Neuronal stem cell (in vitro differentiated cells): ENCODE data around the gene PGBD4.

ENCODE experiments used
- DNase-seq: peaks from one replicate; pipeline ENCODE4 v3.0.0-alpha.2; 2013; ENCODE audit warnings: low spot score
- H2AFZ ChIP-seq: one replicate; pipeline ENCODE4 v1.6.1; 2013; ENCODE audit warnings: mild to moderate bottlenecking, low read length, inconsistent platforms
- H2AK5ac ChIP-seq: 2 replicates; pipeline ENCODE4 v1.6.1; 2013; ENCODE audit warnings: low read depth, mild to moderate bottlenecking, inconsistent platforms, low read length, moderate library complexity, mixed read lengths
- H2BK120ac ChIP-seq: 2 replicates; pipeline ENCODE4 v1.6.1; 2013; ENCODE audit warnings: low read depth, mild to moderate bottlenecking, inconsistent platforms, low read length, moderate library complexity, mixed read lengths
- H2BK12ac ChIP-seq: one replicate; pipeline ENCODE4 v1.6.1; 2013; ENCODE audit warnings: low read length, inconsistent platforms
- H2BK15ac ChIP-seq: 2 replicates; pipeline ENCODE4 v1.6.1; 2013; ENCODE audit warnings: mild to moderate bottlenecking, low read length, inconsistent platforms, mixed read lengths
- H2BK5ac ChIP-seq: one replicate; pipeline ENCODE4 v1.6.1; 2013; ENCODE audit warnings: inconsistent platforms, mild to moderate bottlenecking, low read length, moderate library complexity
- H3K14ac ChIP-seq: one replicate; pipeline ENCODE4 v1.6.1; 2013; ENCODE audit warnings: low read length, inconsistent platforms
- H3K18ac ChIP-seq: 2 replicates; pipeline ENCODE4 v1.6.1; 2013; ENCODE audit warnings: low read length, inconsistent platforms
- H3K23ac ChIP-seq: 2 replicates; pipeline ENCODE4 v1.6.1; 2013; ENCODE audit warnings: low read depth, mild to moderate bottlenecking, mixed read lengths, low read length, inconsistent platforms; ENCODE audit not compliant: poor library complexity
- H3K27ac ChIP-seq: replicated peaks from 3 replicates; pipeline ENCODE4 v1.5.1; 2013; ENCODE audit warnings: low read length, inconsistent platforms
- H3K27me3 ChIP-seq, 3 experiments: 2 replicates each; pipeline ENCODE4 v1.6.1; 2013; ENCODE audit warnings: low read length in 3 of 3, mild to moderate bottlenecking in 2 of 3, inconsistent platforms in 1 of 3, low read depth in 1 of 3, mixed read lengths in 1 of 3, moderate library complexity in 1 of 3; ENCODE audit not compliant: control insufficient read depth in 3 of 3, insufficient read depth in 3 of 3
- H3K36me3 ChIP-seq, 2 donors: replicated peaks in 1 of 2; 2 replicates each; pipeline ENCODE4 v1.6.1; 2013; ENCODE audit warnings: low read length in 2 of 2; ENCODE audit not compliant: control insufficient read depth in 2 of 2, insufficient read depth in 2 of 2
- H3K4ac ChIP-seq: 2 replicates; pipeline ENCODE4 v1.6.1; 2013; ENCODE audit warnings: inconsistent platforms, mild to moderate bottlenecking, low read length, moderate library complexity
- H3K4me1 ChIP-seq, 2 donors: 1 replicate in 1 of 2; 2 replicates in 1 of 2; pipeline ENCODE4 v1.6.1; 2013; ENCODE audit warnings: low read length in 2 of 2, low read depth in 1 of 2; ENCODE audit not compliant: control insufficient read depth in 2 of 2, insufficient read depth in 1 of 2
- H3K4me2 ChIP-seq: one replicate; pipeline ENCODE4 v1.6.1; 2013; ENCODE audit warnings: mild to moderate bottlenecking, low read length, inconsistent platforms; ENCODE audit not compliant: insufficient read depth, poor library complexity, severe bottlenecking
- H3K4me3 ChIP-seq, 2 donors: 2 replicates each; pipeline ENCODE4 v1.5.1; 2013; ENCODE audit warnings: low read length in 2 of 2, mild to moderate bottlenecking in 2 of 2, inconsistent platforms in 1 of 2, moderate library complexity in 1 of 2
- H3K79me1 ChIP-seq: one replicate; pipeline ENCODE4 v1.6.1; 2013; ENCODE audit warnings: low read depth, mild to moderate bottlenecking, inconsistent platforms, low read length, moderate library complexity
- H3K9ac ChIP-seq: one replicate; pipeline ENCODE4 v1.6.1; 2013; ENCODE audit warnings: mild to moderate bottlenecking, low read depth, low read length, inconsistent platforms; ENCODE audit not compliant: poor library complexity
- H3K9me3 ChIP-seq, 2 donors: replicated peaks in 1 of 2; 2 replicates each; pipeline versions ENCODE3 to v1.6.1; 2013; ENCODE audit warnings: low read length in 2 of 2, mild to moderate bottlenecking in 2 of 2, inconsistent platforms in 1 of 2, low read depth in 1 of 2, mixed read lengths in 1 of 2, moderate library complexity in 1 of 2; ENCODE audit not compliant: control insufficient read depth in 2 of 2, insufficient read depth in 1 of 2
- H4K8ac ChIP-seq: one replicate; pipeline ENCODE4 v1.6.1; 2013; ENCODE audit warnings: low read depth, mild to moderate bottlenecking, inconsistent platforms, low read length, moderate library complexity
- H4K91ac ChIP-seq: one replicate; pipeline ENCODE4 v1.6.1; 2013; ENCODE audit warnings: low read length, low read depth, mild to moderate bottlenecking, inconsistent platforms; ENCODE audit not compliant: poor library complexity
- WGBS, 2 donors: extraction: QIAGEN DNeasy Blood & Tissue Kit; methylation state at CpG; one replicate each; pipeline ENCODE4 v1.1.7; 2013; ENCODE audit warnings: missing lambda C conversion rate in 2 of 2, mixed read lengths in 1 of 2; ENCODE audit not compliant: insufficient read length in 2 of 2, insufficient replicate concordance in 1 of 2; ENCODE audit errors: extremely low coverage in 2 of 2; 5-methylcytosine and 5-hydroxymethylcytosine counted together

PGBD4 gene

GRCh38 chr15:34056911-34057310 is 45.0 kb upstream of the PGBD4 start:
- Histone ChIP-seq H3K79me1 (no peaks in the 10 kb centered on the region), H3K4me3 (no peak overlapping the region), H3K27me3 (peaks cover 0 to 4% (median 0%) of the 10 kb centered on the region in 3 experiments), H2BK5ac (no peak overlapping the region), H4K8ac (no peak overlapping the region), H3K23ac (no peak overlapping the region), H2BK12ac (no peak overlapping the region), H3K4ac (no peak overlapping the region), H3K4me1 (no peaks in the 10 kb centered on the region), H2BK120ac (no peak overlapping the region), H3K14ac (no peak overlapping the region), H3K4me2 (no peak overlapping the region), H4K91ac (no peak overlapping the region), H2AK5ac (no peak overlapping the region), H3K18ac (no peak overlapping the region), H3K36me3 (no peaks in the 10 kb centered on the region), H3K27ac (no peak overlapping the region), H2BK15ac (no peak overlapping the region), H3K9me3 (no peaks in the 10 kb centered on the region), H3K9ac (no peak overlapping the region), H2AFZ (no peak overlapping the region)
- DNase-seq: no peak
- WGBS, 2 donors: no CpG with 5 or more reads among the region's 5 CpGs

GRCh38 chr15:34059476-34059875 is 42.4 kb upstream of the PGBD4 start:
- Histone ChIP-seq H3K27me3 (peaks cover 0 to 4% (median 0%) of the 10 kb centered on the region in 3 experiments), H2BK5ac (no peak overlapping the region), H2AFZ (no peak overlapping the region), H3K79me1 (no peaks in the 10 kb centered on the region), H3K4me2 (no peak overlapping the region), H4K91ac (no peak overlapping the region), H3K27ac (no peak overlapping the region), H3K4me1 (no peaks in the 10 kb centered on the region), H3K4ac (no peak overlapping the region), H3K4me3 (no peak overlapping the region), H2BK15ac (no peak overlapping the region), H3K14ac (no peak overlapping the region), H2BK120ac (no peak overlapping the region), H3K18ac (no peak overlapping the region), H3K9me3 (no peaks in the 10 kb centered on the region), H3K9ac (no peak overlapping the region), H2BK12ac (no peak overlapping the region), H2AK5ac (no peak overlapping the region), H4K8ac (no peak overlapping the region), H3K23ac (no peak overlapping the region), H3K36me3 (no peaks in the 10 kb centered on the region)
- no peak for DNase-seq
- no CpG with 5 or more reads among the region's 2 CpGs for WGBS, 2 donors

- no peak overlapping the region for H2AK5ac ChIP-seq
- H3K9me3 ChIP-seq: no peaks in the 10 kb centered on the region
- H2BK12ac ChIP-seq: no peak overlapping the region
- H3K18ac ChIP-seq: no peak overlapping the region
- H4K8ac ChIP-seq: no peak overlapping the region
- H3K27me3 ChIP-seq: peaks cover 0 to 4% (median 0%) of the 10 kb centered on the region in 3 experiments
- no peak overlapping the region for H3K4me3 ChIP-seq
- H3K36me3 ChIP-seq: no peaks in the 10 kb centered on the region
- H4K91ac ChIP-seq: no peak overlapping the region
- no peak overlapping the region for H3K14ac ChIP-seq
- no peak overlapping the region for H3K9ac ChIP-seq
- no peaks in the 10 kb centered on the region for H3K79me1 ChIP-seq
- H2BK120ac ChIP-seq: no peak overlapping the region
- no peak for DNase-seq
- no peaks in the 10 kb centered on the region for H3K4me1 ChIP-seq
- H2AFZ ChIP-seq: no peak overlapping the region
- no CpG with 5 or more reads among the region's 3 CpGs for WGBS, 2 donors
- H3K4ac ChIP-seq: no peak overlapping the region
- no peak overlapping the region for H3K4me2 ChIP-seq
- H3K27ac ChIP-seq: no peak overlapping the region
- H2BK15ac ChIP-seq: no peak overlapping the region
- H2BK5ac ChIP-seq: no peak overlapping the region
- no peak overlapping the region for H3K23ac ChIP-seq
Measured at GRCh38 chr15:34059946-34060345, 41.9 kb upstream of the PGBD4 start.

- H3K36me3 ChIP-seq: no peaks in the 10 kb centered on the region
- no peak overlapping the region for H3K23ac ChIP-seq
- no peak for DNase-seq
- no peak overlapping the region for H2BK120ac ChIP-seq
- H3K9ac ChIP-seq: no peak overlapping the region
- no peak overlapping the region for H3K18ac ChIP-seq
- no peak overlapping the region for H4K8ac ChIP-seq
- no peak overlapping the region for H2BK5ac ChIP-seq
- no peak overlapping the region for H3K4ac ChIP-seq
- H3K27me3 ChIP-seq: peaks cover 0 to 2% (median 0%) of the 10 kb centered on the region in 3 experiments
- no peak overlapping the region for H3K14ac ChIP-seq
- H3K4me2 ChIP-seq: no peak overlapping the region
- H3K79me1 ChIP-seq: no peaks in the 10 kb centered on the region
- WGBS, 2 donors: no CpG with 5 or more reads among the region's 1 CpG
- H3K4me1 ChIP-seq: no peaks in the 10 kb centered on the region
- no peak overlapping the region for H2AK5ac ChIP-seq
- H2AFZ ChIP-seq: no peak overlapping the region
- H2BK12ac ChIP-seq: no peak overlapping the region
- no peak overlapping the region for H3K4me3 ChIP-seq
- no peak overlapping the region for H2BK15ac ChIP-seq
- no peak overlapping the region for H4K91ac ChIP-seq
- no peaks in the 10 kb centered on the region for H3K9me3 ChIP-seq
- H3K27ac ChIP-seq: no peak overlapping the region
Measured at GRCh38 chr15:34064438-34064837, 37.4 kb upstream of the PGBD4 start.
